Measurements from ENCODE around the gene CACNG7. TPM values are rescaled to one million over a fixed set of nuclear protein-coding genes. Genes with fewer than 3 reads are reported as not detected.

The CACNG7 gene
- total and polyA plus RNA-seq, 2 donors (not counting 3 experiments of a cell fraction or from before 2014, with no cell fraction given): 0.92 to 1.3 TPM

- POLR2A ChIA-PET: no interaction called here
- Histone ChIP-seq H3K4me1 (ENCODE audit: control insufficient read depth, extremely low read depth, insufficient read depth, low read length) (no peaks in the 10 kb centered on the region), H3K27ac (ENCODE audit: insufficient read depth, low read depth, low read length) (no peak overlapping the region), H3K36me3 (ENCODE audit: control insufficient read depth in 2 of 2, extremely low read depth in 1 of 2, insufficient read depth in 2 of 2, low read length in 2 of 2) (no peaks in the 10 kb centered on the region), H3K9me1 (replicated peaks; ENCODE audit: control insufficient read depth, extremely low read depth, insufficient read depth, low read length) (no peaks in the 10 kb centered on the region), H3K79me2 (ENCODE audit: control insufficient read depth, insufficient read depth, low read length) (no peaks in the 10 kb centered on the region), H3K27me3 (ENCODE audit: control insufficient read depth in 2 of 2, insufficient read depth in 2 of 2, low read length in 2 of 2) (peaks cover 15 to 17% of the 10 kb centered on the region in 2 experiments), H2AFZ (ENCODE audit: low read depth, low read length) (no peak overlapping the region), H3K4me3 (replicated peaks in 1 of 3; ENCODE audit: insufficient read depth in 1 of 3, low read depth in 1 of 3, low read length in 3 of 3) (no peak overlapping the region), H4K20me1 (replicated peaks; ENCODE audit: control insufficient read depth, extremely low read depth, insufficient read depth, low read length) (no peaks in the 10 kb centered on the region), H3K9ac (replicated peaks; ENCODE audit: extremely low read depth, insufficient read depth, low read length) (no peak overlapping the region), H3K9me3 (replicated peaks; ENCODE audit: control insufficient read depth, insufficient read depth, low read length) (no peaks in the 10 kb centered on the region), H3K4me2 (ENCODE audit: insufficient read depth, low read length) (no peak overlapping the region)
- no TSS peak for BruUV-seq (replicated peaks)
- TF ChIP-seq POLR2A (IDR thresholded peaks at IDR 0.05; ENCODE audit: low read depth, low read length) (no peak), FOS (IDR thresholded peaks at IDR 0.05; ENCODE audit: borderline replicate concordance, insufficient read depth, low read length) (no peak), CTCF (IDR thresholded peaks at IDR 0.05; ENCODE audit: extremely low read depth in 1 of 2, insufficient read depth in 1 of 2, low read depth in 1 of 2, low read length in 2 of 2) (no peak), EZH2 (IDR thresholded peaks at IDR 0.05; ENCODE audit: borderline replicate concordance, low read depth, low read length, severe bottlenecking) (no peak), MYC (IDR thresholded peaks at IDR 0.05; ENCODE audit: low read depth, low read length) (no peak), POLR2AphosphoS5 (IDR thresholded peaks at IDR 0.05; ENCODE audit: insufficient read depth, low read depth, low read length) (no peak)
- intact Hi-C loops (cut with micrococcal nuclease): no loop called here
- dilution Hi-C loops (cut with MboI; ENCODE audit: extremely low pct_ligation_motif_present, low sequenced_read_pairs): no loop called here
- no peak for FAIRE-seq
- CTCF ChIA-PET: interaction anchor here (0.8 kb wide), 1 partner anchor 76 kb away, joined by 3 read pairs; no protein-coding TSS in a partner anchor
- no peak for DNase-seq (ENCODE audit: low read depth, low spot score)
Measured at GRCh38 chr19:53953383-53953782, 44.3 kb downstream of the CACNG7 start.

Data from endothelial cell of umbilical vein (primary cell).